ENCODE measurements around the gene SLC9C1.
"Not testable (repeated sequence)": the region's sequence is repeated elsewhere in the genome, so short reads cannot be mapped to it uniquely, and the experiment has no call there.

SLC9C1 gene

GRCh38 chr3:112228786-112229185, 65.2 kb downstream of the SLC9C1 start:
- DNase-seq (ENCODE audit: extremely low read depth, insufficient read length), result no peak
- Histone ChIP-seq H3K27me3 (replicated peaks; ENCODE audit: control insufficient read depth, insufficient read depth, low read length) (no peaks in the 10 kb centered on the region), H3K36me3 (ENCODE audit: control insufficient read depth, insufficient read depth, low read length) (no peaks in the 10 kb centered on the region), H3K4me3 (replicated peaks; ENCODE audit: low read depth, low read length) (no peak overlapping the region)
- no peak for TF ChIP-seq CTCF (IDR thresholded peaks at IDR 0.05; ENCODE audit: insufficient read depth, low read length, poor library complexity, severe bottlenecking)

- DNase-seq (ENCODE audit: extremely low read depth, insufficient read length), result no peak
- Histone ChIP-seq H3K36me3 (ENCODE audit: control insufficient read depth, insufficient read depth, low read length) (no peaks in the 10 kb centered on the region), H3K27me3 (replicated peaks; ENCODE audit: control insufficient read depth, insufficient read depth, low read length) (no peaks in the 10 kb centered on the region), H3K4me3 (replicated peaks; ENCODE audit: low read depth, low read length) (no peak overlapping the region)
- no peak for TF ChIP-seq CTCF (IDR thresholded peaks at IDR 0.05; ENCODE audit: insufficient read depth, low read length, poor library complexity, severe bottlenecking)
Measured at GRCh38 chr3:112200317-112200666, 93.7 kb downstream of the SLC9C1 start.

- no peaks in the 10 kb centered on the region for H3K27me3 ChIP-seq (replicated peaks; ENCODE audit: control insufficient read depth, insufficient read depth, low read length)
- no peaks in the 10 kb centered on the region for H3K36me3 ChIP-seq (ENCODE audit: control insufficient read depth, insufficient read depth, low read length)
- no peak for TF ChIP-seq CTCF (IDR thresholded peaks at IDR 0.05; ENCODE audit: insufficient read depth, low read length, poor library complexity, severe bottlenecking)
- no peak overlapping the region for H3K4me3 ChIP-seq (replicated peaks; ENCODE audit: low read depth, low read length)
- no peak for DNase-seq (ENCODE audit: extremely low read depth, insufficient read length)
Measured at GRCh38 chr3:112199622-112200316, 94.2 kb downstream of the SLC9C1 start.

GRCh38 chr3:112197131-112197530, 96.9 kb downstream of the SLC9C1 start:
- Histone ChIP-seq H3K27me3 (replicated peaks; ENCODE audit: control insufficient read depth, insufficient read depth, low read length) (no peaks in the 10 kb centered on the region), H3K36me3 (ENCODE audit: control insufficient read depth, insufficient read depth, low read length) (no peaks in the 10 kb centered on the region), H3K4me3 (replicated peaks; ENCODE audit: low read depth, low read length) (no peak overlapping the region)
- no peak for DNase-seq (ENCODE audit: extremely low read depth, insufficient read length)
- no peak for TF ChIP-seq CTCF (IDR thresholded peaks at IDR 0.05; ENCODE audit: insufficient read depth, low read length, poor library complexity, severe bottlenecking)

- no peaks in the 10 kb centered on the region for H3K36me3 ChIP-seq (ENCODE audit: control insufficient read depth, insufficient read depth, low read length)
- H3K4me3 ChIP-seq (replicated peaks; ENCODE audit: low read depth, low read length), result no peak overlapping the region
- peak; percentile 6 for DNase-seq (ENCODE audit: extremely low read depth, insufficient read length)
- H3K27me3 ChIP-seq (replicated peaks; ENCODE audit: control insufficient read depth, insufficient read depth, low read length), result no peaks in the 10 kb centered on the region
- TF ChIP-seq CTCF (IDR thresholded peaks at IDR 0.05; ENCODE audit: insufficient read depth, low read length, poor library complexity, severe bottlenecking), result no peak
Measured at GRCh38 chr3:112187300-112187699, 106.7 kb downstream of the SLC9C1 start.

GRCh38 chr3:112185423-112186035, 108.5 kb downstream of the SLC9C1 start:
- not testable (repeated sequence) for H3K36me3 ChIP-seq (ENCODE audit: control insufficient read depth, insufficient read depth, low read length); H3K27me3 ChIP-seq (replicated peaks; ENCODE audit: control insufficient read depth, insufficient read depth, low read length)
- peak overlapping the region; percentile 10; the same call in 1 of the 2 replicates for H3K4me3 ChIP-seq (replicated peaks; ENCODE audit: low read depth, low read length)
- peak; percentile 9 for DNase-seq (ENCODE audit: extremely low read depth, insufficient read length)

Data from GM06990 (cell line).